Lower leg skin (tissue), 4 donors: ENCODE measurements around the gene ILKAP. TPM values are rescaled to one million over a fixed set of nuclear protein-coding genes. Genes with fewer than 3 reads are reported as not detected.

Source experiments
- DNase-seq, 2 donors: peaks; one replicate each; pipeline ENCODE4 v3.0.0-alpha.2; 2019; ENCODE audit warnings: low spot score in 2 of 2
- H3K4me3 ChIP-seq: fragments of 200-600 bp; sonication (generic); 2 replicates; pipeline ENCODE4 v1.5.1; 2017; ENCODE audit warnings: mild to moderate bottlenecking, low read depth; ENCODE audit not compliant: poor library complexity, severe bottlenecking
- CTCF ChIP-seq, 3 donors: fragments of 450-650 bp; IDR thresholded peaks; one replicate each; pipeline ENCODE4 v1.5.1; 2016; ENCODE audit warnings: antibody characterized with exemption in 3 of 3, mild to moderate bottlenecking in 3 of 3, moderate library complexity in 2 of 3
- POLR2A ChIP-seq, 2 donors: fragments of 450-650 bp; IDR thresholded peaks; one replicate each; pipeline ENCODE4 v1.6.1; 2016 to 2017; ENCODE audit warnings: antibody characterized with exemption in 2 of 2, mild to moderate bottlenecking in 1 of 2, moderate library complexity in 1 of 2
- WGBS, 2 donors: methylation state at CpG; one replicate each; pipeline ENCODE4 v1.1.5; 2018; 5-methylcytosine and 5-hydroxymethylcytosine counted together
- intact Hi-C: fragments of 100-400 bp; cut with DNase I; formaldehyde crosslinking; loops from one replicate; pipeline ENCODE4 v1.15.0; 2023; ENCODE audit warnings: low total_unique reads
- total RNA-seq, 4 donors: library from RNA; depleted of rRNA; stranded (reverse); fragments of >200 nt; gene quantifications; one replicate each; pipeline ENCODE4 v1.1.0, GENCODE V29; 2016

The ILKAP gene
- total RNA-seq, 4 donors from 2014 or later: 22.8 to 73.5 (median 32.1) TPM

GRCh38 chr2:238166391-238167343 is 36.8 kb downstream of the ILKAP start:
- no peak for TF ChIP-seq POLR2A (IDR thresholded peaks at IDR 0.05)
- no peak for TF ChIP-seq CTCF (IDR thresholded peaks at IDR 0.05)
- no peak overlapping the region for H3K4me3 ChIP-seq
- WGBS, 2 donors: 74 to 79% methylated on average over 24 of the region's 24 CpGs
- peak in 1 of 2 donors; percentile 77 for DNase-seq
- intact Hi-C loops: no loop called here

- WGBS, 2 donors: 91 to 95% methylated on average over 8 to 12 of the region's 12 CpGs
Measured at GRCh38 chr2:238165288-238165921, 38.1 kb downstream of the ILKAP start.

GRCh38 chr2:238164906-238165287 is 38.6 kb downstream of the ILKAP start:
- DNase-seq: peak in 1 of 2 donors; percentile 82
- TF ChIP-seq POLR2A (IDR thresholded peaks at IDR 0.05) (no peak), CTCF (IDR thresholded peaks at IDR 0.05) (no peak)
- 85 to 91% methylated on average over 8 of the region's 8 CpGs for WGBS, 2 donors
- no peak overlapping the region for H3K4me3 ChIP-seq
- intact Hi-C loops: no loop called here

More at GRCh38 chr2:238165288-238165921, 38.1 kb downstream of the ILKAP start:
- intact Hi-C loops: no loop called here
- TF ChIP-seq CTCF (IDR thresholded peaks at IDR 0.05) (no peak), POLR2A (IDR thresholded peaks at IDR 0.05) (no peak)
- H3K4me3 ChIP-seq: no peak overlapping the region
- peak in 1 of 2 donors; percentile 71 for DNase-seq

GRCh38 chr2:238163481-238164198 is 39.9 kb downstream of the ILKAP start:
- intact Hi-C loops: no loop called here
- 6 to 10% methylated on average over 18 to 22 of the region's 95 CpGs for WGBS, 2 donors
- TF ChIP-seq CTCF (IDR thresholded peaks at IDR 0.05): no peak
- no peak for TF ChIP-seq POLR2A (IDR thresholded peaks at IDR 0.05)
- no peak for DNase-seq
- no peak overlapping the region for H3K4me3 ChIP-seq

- TF ChIP-seq CTCF (IDR thresholded peaks at IDR 0.05): no peak
- 59 to 68% methylated on average over 13 to 15 of the region's 15 CpGs for WGBS, 2 donors
- no peak overlapping the region for H3K4me3 ChIP-seq
- no peak for DNase-seq
- intact Hi-C loops: no loop called here
Measured at GRCh38 chr2:238162846-238163441, 40.6 kb downstream of the ILKAP start.
